Measurements from ENCODE around the gene FOXJ2.
"Not testable (repeated sequence)": the region's sequence is repeated elsewhere in the genome, so short reads cannot be mapped to it uniquely, and the experiment has no call there.

The FOXJ2 gene

GRCh38 chr12:8069582-8069981 is 37.1 kb downstream of the FOXJ2 start:
- H3K9ac ChIP-seq (ENCODE audit: low read depth, low read length), result no peak overlapping the region
- H3K27ac ChIP-seq (ENCODE audit: low read depth, low read length), result no peak overlapping the region
- H3K4me1 ChIP-seq (ENCODE audit: insufficient read depth, low read length), result no peaks in the 10 kb centered on the region
- H3K4me3 ChIP-seq (ENCODE audit: low read length), result no peak overlapping the region
- no peaks in the 10 kb centered on the region for H3K9me3 ChIP-seq (ENCODE audit: insufficient read depth, low read depth, low read length)
- H3K27me3 ChIP-seq (ENCODE audit: insufficient read depth, low read length), result no peaks in the 10 kb centered on the region
- no peaks in the 10 kb centered on the region for H3K36me3 ChIP-seq (ENCODE audit: insufficient read depth, low read length)

GRCh38 chr12:8071820-8072219 is 39.3 kb downstream of the FOXJ2 start:
- not testable (repeated sequence) for H3K9ac ChIP-seq (ENCODE audit: low read depth, low read length); H3K4me1 ChIP-seq (ENCODE audit: insufficient read depth, low read length); H3K36me3 ChIP-seq (ENCODE audit: insufficient read depth, low read length); H3K27ac ChIP-seq (ENCODE audit: low read depth, low read length); H3K27me3 ChIP-seq (ENCODE audit: insufficient read depth, low read length); H3K4me3 ChIP-seq (ENCODE audit: low read length); H3K9me3 ChIP-seq (ENCODE audit: insufficient read depth, low read depth, low read length)
- WGBS, result 97% methylated on average over 3 of the region's 3 CpGs

- Histone ChIP-seq H3K4me3 (ENCODE audit: low read length) (no peak overlapping the region), H3K4me1 (ENCODE audit: insufficient read depth, low read length) (peaks cover 19% of the 10 kb centered on the region; the same call in 1 of the 2 replicates), H3K27ac (ENCODE audit: low read depth, low read length) (no peak overlapping the region), H3K36me3 (ENCODE audit: insufficient read depth, low read length) (no peaks in the 10 kb centered on the region), H3K27me3 (ENCODE audit: insufficient read depth, low read length) (no peaks in the 10 kb centered on the region), H3K9ac (ENCODE audit: low read depth, low read length) (no peak overlapping the region), H3K9me3 (ENCODE audit: insufficient read depth, low read depth, low read length) (no peaks in the 10 kb centered on the region)
- WGBS, result 96% methylated on average over 4 of the region's 6 CpGs
Observed at GRCh38 chr12:8075935-8076334, 43.4 kb downstream of the FOXJ2 start.

- Histone ChIP-seq H3K27ac (ENCODE audit: low read depth, low read length) (no peak overlapping the region), H3K36me3 (ENCODE audit: insufficient read depth, low read length) (no peaks in the 10 kb centered on the region), H3K9me3 (ENCODE audit: insufficient read depth, low read depth, low read length) (no peaks in the 10 kb centered on the region), H3K4me3 (ENCODE audit: low read length) (no peak overlapping the region), H3K4me1 (ENCODE audit: insufficient read depth, low read length) (peaks cover 23% of the 10 kb centered on the region; the same call in 1 of the 2 replicates), H3K27me3 (ENCODE audit: insufficient read depth, low read length) (no peaks in the 10 kb centered on the region), H3K9ac (ENCODE audit: low read depth, low read length) (no peak overlapping the region)
- 90% methylated on average over 4 of the region's 4 CpGs for WGBS
Observed at GRCh38 chr12:8076366-8076765, 43.9 kb downstream of the FOXJ2 start.

- no peak overlapping the region for H3K4me3 ChIP-seq (ENCODE audit: low read length)
- H3K4me1 ChIP-seq (ENCODE audit: insufficient read depth, low read length), result peaks cover 23% of the 10 kb centered on the region; the same call in 1 of the 2 replicates
- no peaks in the 10 kb centered on the region for H3K9me3 ChIP-seq (ENCODE audit: insufficient read depth, low read depth, low read length)
- H3K27ac ChIP-seq (ENCODE audit: low read depth, low read length), result no peak overlapping the region
- H3K9ac ChIP-seq (ENCODE audit: low read depth, low read length), result no peak overlapping the region
- no peaks in the 10 kb centered on the region for H3K27me3 ChIP-seq (ENCODE audit: insufficient read depth, low read length)
- no peaks in the 10 kb centered on the region for H3K36me3 ChIP-seq (ENCODE audit: insufficient read depth, low read length)
- 40% methylated on average over 2 of the region's 4 CpGs for WGBS
Observed at GRCh38 chr12:8077207-8077606, 44.7 kb downstream of the FOXJ2 start.

GRCh38 chr12:8078398-8078797 is 45.9 kb downstream of the FOXJ2 start:
- Histone ChIP-seq H3K4me3 (ENCODE audit: low read length) (no peak overlapping the region), H3K27me3 (ENCODE audit: insufficient read depth, low read length) (no peaks in the 10 kb centered on the region), H3K36me3 (ENCODE audit: insufficient read depth, low read length) (no peaks in the 10 kb centered on the region), H3K4me1 (ENCODE audit: insufficient read depth, low read length) (peaks cover 23% of the 10 kb centered on the region; the same call in 1 of the 2 replicates), H3K9ac (ENCODE audit: low read depth, low read length) (no peak overlapping the region), H3K9me3 (ENCODE audit: insufficient read depth, low read depth, low read length) (no peaks in the 10 kb centered on the region), H3K27ac (ENCODE audit: low read depth, low read length) (no peak overlapping the region)
- WGBS, result 67% methylated on average over 4 of the region's 4 CpGs

GRCh38 chr12:8078916-8079315 is 46.4 kb downstream of the FOXJ2 start:
- no peaks in the 10 kb centered on the region for H3K9me3 ChIP-seq (ENCODE audit: insufficient read depth, low read depth, low read length)
- H3K9ac ChIP-seq (ENCODE audit: low read depth, low read length), result no peak overlapping the region
- no peaks in the 10 kb centered on the region for H3K36me3 ChIP-seq (ENCODE audit: insufficient read depth, low read length)
- H3K27ac ChIP-seq (ENCODE audit: low read depth, low read length), result no peak overlapping the region
- H3K4me1 ChIP-seq (ENCODE audit: insufficient read depth, low read length), result peaks cover 23% of the 10 kb centered on the region; the same call in 1 of the 2 replicates
- no peak overlapping the region for H3K4me3 ChIP-seq (ENCODE audit: low read length)
- WGBS, result 96% methylated on average over 2 of the region's 2 CpGs
- H3K27me3 ChIP-seq (ENCODE audit: insufficient read depth, low read length), result no peaks in the 10 kb centered on the region

GRCh38 chr12:8080120-8080519 is 47.6 kb downstream of the FOXJ2 start:
- H3K9me3 ChIP-seq (ENCODE audit: insufficient read depth, low read depth, low read length), result no peaks in the 10 kb centered on the region
- H3K4me3 ChIP-seq (ENCODE audit: low read length), result no peak overlapping the region
- H3K27me3 ChIP-seq (ENCODE audit: insufficient read depth, low read length), result no peaks in the 10 kb centered on the region
- H3K4me1 ChIP-seq (ENCODE audit: insufficient read depth, low read length), result peaks cover 23% of the 10 kb centered on the region; the same call in 1 of the 2 replicates
- H3K27ac ChIP-seq (ENCODE audit: low read depth, low read length), result no peak overlapping the region
- no peaks in the 10 kb centered on the region for H3K36me3 ChIP-seq (ENCODE audit: insufficient read depth, low read length)
- no peak overlapping the region for H3K9ac ChIP-seq (ENCODE audit: low read depth, low read length)

GRCh38 chr12:8081251-8081920 is 48.9 kb downstream of the FOXJ2 start:
- no peaks in the 10 kb centered on the region for H3K9me3 ChIP-seq (ENCODE audit: insufficient read depth, low read depth, low read length)
- peak overlapping the region; percentile 79 for H3K4me3 ChIP-seq (ENCODE audit: low read length)
- no peaks in the 10 kb centered on the region for H3K27me3 ChIP-seq (ENCODE audit: insufficient read depth, low read length)
- H3K4me1 ChIP-seq (ENCODE audit: insufficient read depth, low read length), result peaks cover 23% of the 10 kb centered on the region; the same call in 1 of the 2 replicates
- H3K9ac ChIP-seq (ENCODE audit: low read depth, low read length), result peak overlapping the region; percentile 76
- 15% methylated on average over 15 of the region's 15 CpGs for WGBS
- H3K36me3 ChIP-seq (ENCODE audit: insufficient read depth, low read length), result no peaks in the 10 kb centered on the region
- H3K27ac ChIP-seq (ENCODE audit: low read depth, low read length), result peak overlapping the region; percentile 94

GRCh38 chr12:8082808-8083100 is 50.2 kb downstream of the FOXJ2 start:
- Histone ChIP-seq H3K9ac (ENCODE audit: low read depth, low read length) (peak overlapping the region; percentile 76), H3K9me3 (ENCODE audit: insufficient read depth, low read depth, low read length) (no peaks in the 10 kb centered on the region), H3K4me3 (ENCODE audit: low read length) (peak overlapping the region; percentile 79), H3K4me1 (ENCODE audit: insufficient read depth, low read length) (peaks cover 13% of the 10 kb centered on the region; the same call in 1 of the 2 replicates), H3K27me3 (ENCODE audit: insufficient read depth, low read length) (no peaks in the 10 kb centered on the region), H3K27ac (ENCODE audit: low read depth, low read length) (no peak overlapping the region), H3K36me3 (ENCODE audit: insufficient read depth, low read length) (no peaks in the 10 kb centered on the region)
- 34% methylated on average over 3 of the region's 4 CpGs for WGBS

- not testable (repeated sequence) for H3K36me3 ChIP-seq (ENCODE audit: insufficient read depth, low read length); H3K9me3 ChIP-seq (ENCODE audit: insufficient read depth, low read depth, low read length); H3K27me3 ChIP-seq (ENCODE audit: insufficient read depth, low read length); H3K9ac ChIP-seq (ENCODE audit: low read depth, low read length); H3K4me1 ChIP-seq (ENCODE audit: insufficient read depth, low read length); H3K4me3 ChIP-seq (ENCODE audit: low read length); H3K27ac ChIP-seq (ENCODE audit: low read depth, low read length)
- WGBS, result 95% methylated on average over 2 of the region's 3 CpGs
Observed at GRCh38 chr12:8084351-8084750, 51.8 kb downstream of the FOXJ2 start.

- H3K4me3 ChIP-seq (ENCODE audit: low read length), result no peak overlapping the region
- no peaks in the 10 kb centered on the region for H3K27me3 ChIP-seq (ENCODE audit: insufficient read depth, low read length)
- peaks cover 37% of the 10 kb centered on the region for H3K36me3 ChIP-seq (ENCODE audit: insufficient read depth, low read length)
- no peak overlapping the region for H3K9ac ChIP-seq (ENCODE audit: low read depth, low read length)
- H3K9me3 ChIP-seq (ENCODE audit: insufficient read depth, low read depth, low read length), result no peaks in the 10 kb centered on the region
- no peak overlapping the region for H3K27ac ChIP-seq (ENCODE audit: low read depth, low read length)
- no peaks in the 10 kb centered on the region for H3K4me1 ChIP-seq (ENCODE audit: insufficient read depth, low read length)
- no CpG with 5 or more reads among the region's 2 CpGs for WGBS
Observed at GRCh38 chr12:8087666-8088065, 55.1 kb downstream of the FOXJ2 start.
